ENCODE data around the gene RBM10.

RBM10 gene

GRCh38 chrX:47158781-47159180, 13.8 kb downstream of the RBM10 start:
- TF ChIP-seq CTCF (IDR thresholded peaks at IDR 0.05; ENCODE audit: low read depth, low read length, missing control alignments), result no peak
- no peak for DNase-seq (ENCODE audit: low read depth)
- no peak overlapping the region for H3K4me3 ChIP-seq (ENCODE audit: low read depth, low read length)

- H3K4me3 ChIP-seq (ENCODE audit: low read depth, low read length), result no peak overlapping the region
- no peak for TF ChIP-seq CTCF (IDR thresholded peaks at IDR 0.05; ENCODE audit: low read depth, low read length, missing control alignments)
- DNase-seq (ENCODE audit: low read depth), result no peak
These were observed 15.8 kb downstream of the RBM10 start for GRCh38 chrX:47160781-47161180.

- H3K4me3 ChIP-seq (ENCODE audit: low read depth, low read length), result no peak overlapping the region
- DNase-seq (ENCODE audit: low read depth), result no peak
- no peak for TF ChIP-seq CTCF (IDR thresholded peaks at IDR 0.05; ENCODE audit: low read depth, low read length, missing control alignments)
These were observed 18.0 kb downstream of the RBM10 start for GRCh38 chrX:47162927-47163583.

GRCh38 chrX:47164420-47164819, 19.4 kb downstream of the RBM10 start:
- H3K4me3 ChIP-seq (ENCODE audit: low read depth, low read length), result no peak overlapping the region
- DNase-seq (ENCODE audit: low read depth), result no peak
- TF ChIP-seq CTCF (IDR thresholded peaks at IDR 0.05; ENCODE audit: low read depth, low read length, missing control alignments), result no peak

GRCh38 chrX:47166126-47166525, 21.1 kb downstream of the RBM10 start:
- no peak overlapping the region for H3K4me3 ChIP-seq (ENCODE audit: low read depth, low read length)
- no peak for TF ChIP-seq CTCF (IDR thresholded peaks at IDR 0.05; ENCODE audit: low read depth, low read length, missing control alignments)
- no peak for DNase-seq (ENCODE audit: low read depth)

GRCh38 chrX:47168495-47169073, 23.6 kb downstream of the RBM10 start:
- DNase-seq (ENCODE audit: low read depth), result no peak
- H3K4me3 ChIP-seq (ENCODE audit: low read depth, low read length), result no peak overlapping the region
- no peak for TF ChIP-seq CTCF (IDR thresholded peaks at IDR 0.05; ENCODE audit: low read depth, low read length, missing control alignments)

GRCh38 chrX:47169273-47169672, 24.3 kb downstream of the RBM10 start:
- H3K4me3 ChIP-seq (ENCODE audit: low read depth, low read length), result no peak overlapping the region
- no peak for TF ChIP-seq CTCF (IDR thresholded peaks at IDR 0.05; ENCODE audit: low read depth, low read length, missing control alignments)
- no peak for DNase-seq (ENCODE audit: low read depth)
